HG02885 (cell line): Measurements from ENCODE around the gene SCIN.
"Not testable (repeated sequence)": the region's sequence is repeated elsewhere in the genome, so short reads cannot be mapped to it uniquely, and the experiment has no call there.

ENCODE experiments used
- ATAC-seq: cut with Tn5 transposase; IDR thresholded peaks from one replicate; pipeline ENCODE4 v1.9.1; 2021; ENCODE audit warnings: mild to moderate bottlenecking; ENCODE audit not compliant: unreplicated experiment, poor library complexity

The SCIN gene

GRCh38 chr7:12685550-12685949 lies 115.0 kb downstream of the SCIN start:
- no peak for ATAC-seq

- ATAC-seq, result peak; percentile 79
Measured at GRCh38 chr7:12686234-12686890, 115.8 kb downstream of the SCIN start.

DNA sequence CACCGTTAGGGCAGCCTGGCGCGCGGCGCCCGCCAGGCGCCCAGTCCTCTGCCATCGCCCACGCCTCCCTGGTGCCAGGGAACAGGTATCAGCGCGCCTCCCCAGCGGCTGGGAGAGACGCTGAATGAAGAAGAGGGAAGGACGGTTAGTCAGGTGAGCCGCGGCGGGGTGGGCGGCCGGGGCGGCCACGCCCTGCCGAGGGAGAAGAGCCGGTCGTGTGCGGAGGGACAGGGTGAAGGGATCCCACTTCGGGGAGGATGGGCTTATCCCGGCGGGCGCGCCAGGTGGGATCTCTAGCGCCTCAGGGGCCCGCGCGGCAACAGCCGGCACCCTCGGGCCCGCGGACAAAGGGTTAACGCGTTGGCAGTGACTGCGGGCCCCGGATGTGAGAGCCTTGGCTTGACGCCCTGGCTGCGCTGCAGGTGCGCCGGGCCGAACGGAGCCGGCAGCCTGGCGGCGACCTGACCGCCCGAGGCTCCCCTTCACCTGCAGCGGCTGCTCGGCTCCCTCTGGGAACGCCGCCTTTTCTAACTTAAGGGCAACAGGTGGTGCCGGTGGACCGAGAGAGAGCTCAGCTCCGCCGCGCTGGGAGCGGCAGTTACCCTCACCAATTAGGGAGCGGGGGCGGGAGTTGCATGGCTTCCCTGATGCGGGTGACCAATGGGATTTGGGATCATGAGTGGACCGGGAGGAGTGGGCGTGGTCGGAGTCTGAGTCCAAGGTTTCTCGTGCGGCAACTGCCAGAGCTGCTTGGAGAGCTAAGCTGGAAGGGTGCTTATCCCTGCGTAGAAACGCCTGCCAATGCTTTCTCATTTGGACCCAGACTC lies 116.6 kb downstream of the SCIN start, which contains the start of gene ARL4A:
Gene ARL4A, plus strand, starts transcription at position 743 of the 827 bp plus-strand sequence. CDS start 622 bp downstream, outside the sequence.
- ATAC-seq, result peak; percentile 81

DNA sequence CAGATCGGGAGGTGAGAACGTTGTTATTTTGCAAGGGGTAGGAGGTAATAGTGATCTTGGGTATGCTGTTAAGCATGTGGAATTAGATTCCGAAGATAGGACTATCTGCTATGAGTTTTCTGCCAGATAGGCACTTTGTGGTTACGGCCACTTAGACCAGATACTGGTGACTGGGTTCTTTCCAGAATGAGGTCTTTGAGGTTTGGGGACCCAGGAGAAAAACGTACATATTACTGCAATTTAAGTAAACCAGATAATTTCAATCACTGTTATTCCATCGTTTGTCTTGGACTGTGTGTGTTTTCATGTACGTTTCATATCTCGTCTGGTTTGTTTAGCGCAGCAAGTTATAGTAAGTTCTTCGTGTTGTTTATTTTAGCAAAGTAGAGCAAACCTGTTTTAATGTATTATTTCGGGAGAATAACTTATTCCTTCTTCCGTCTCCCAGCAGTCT lies 117.2 kb downstream of the SCIN start:
- no peak for ATAC-seq

DNA sequence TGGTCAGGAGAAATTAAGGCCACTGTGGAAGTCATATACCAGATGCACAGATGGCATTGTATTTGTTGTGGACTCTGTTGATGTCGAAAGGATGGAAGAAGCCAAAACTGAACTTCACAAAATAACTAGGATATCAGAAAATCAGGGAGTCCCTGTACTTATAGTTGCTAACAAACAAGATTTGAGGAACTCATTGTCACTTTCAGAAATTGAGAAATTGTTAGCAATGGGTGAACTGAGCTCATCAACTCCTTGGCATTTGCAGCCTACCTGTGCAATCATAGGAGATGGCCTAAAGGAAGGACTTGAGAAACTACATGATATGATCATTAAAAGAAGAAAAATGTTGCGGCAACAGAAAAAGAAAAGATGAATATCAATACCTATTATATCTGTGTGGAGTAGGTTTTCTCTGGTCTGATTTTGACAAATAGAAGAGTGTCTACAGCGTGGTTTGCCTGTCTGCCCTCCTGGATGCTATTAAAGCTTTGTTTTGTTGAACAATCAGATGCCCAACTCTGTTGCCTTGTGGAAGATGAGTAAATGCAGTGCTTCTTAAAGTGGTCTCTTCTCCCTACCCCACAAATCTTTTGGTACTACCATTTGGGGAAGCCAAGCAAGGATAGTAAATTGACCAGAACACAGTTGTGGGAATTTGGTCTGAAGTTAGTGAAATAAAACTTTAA lies 118.1 kb downstream of the SCIN start:
- ATAC-seq, result not testable (repeated sequence)

DNA sequence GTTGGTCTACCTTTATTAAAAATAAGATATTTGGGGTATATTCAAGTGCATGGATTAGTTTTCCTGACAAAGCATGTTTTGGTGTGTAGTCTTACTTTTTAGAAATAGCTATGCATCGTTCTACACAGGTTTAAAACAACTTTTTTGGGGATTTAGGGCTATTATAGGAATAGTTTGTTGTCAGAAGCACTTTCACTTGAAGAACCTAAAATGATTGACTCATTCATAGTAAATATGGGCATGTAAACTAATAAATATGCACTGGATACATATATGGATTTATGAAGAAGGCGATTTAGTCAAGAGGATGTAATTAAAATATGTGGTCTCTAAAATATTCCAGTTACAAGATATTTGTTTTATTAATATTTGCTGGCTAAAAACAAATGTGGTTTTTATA lies 118.9 kb downstream of the SCIN start:
- ATAC-seq, result no peak

GRCh38 chr7:12690041-12690878 lies 119.7 kb downstream of the SCIN start:
- no peak for ATAC-seq

- not testable (repeated sequence) for ATAC-seq
Measured at GRCh38 chr7:12691388-12691787, 120.9 kb downstream of the SCIN start.

GRCh38 chr7:12692035-12692434 lies 121.5 kb downstream of the SCIN start:
- no peak for ATAC-seq

DNA sequence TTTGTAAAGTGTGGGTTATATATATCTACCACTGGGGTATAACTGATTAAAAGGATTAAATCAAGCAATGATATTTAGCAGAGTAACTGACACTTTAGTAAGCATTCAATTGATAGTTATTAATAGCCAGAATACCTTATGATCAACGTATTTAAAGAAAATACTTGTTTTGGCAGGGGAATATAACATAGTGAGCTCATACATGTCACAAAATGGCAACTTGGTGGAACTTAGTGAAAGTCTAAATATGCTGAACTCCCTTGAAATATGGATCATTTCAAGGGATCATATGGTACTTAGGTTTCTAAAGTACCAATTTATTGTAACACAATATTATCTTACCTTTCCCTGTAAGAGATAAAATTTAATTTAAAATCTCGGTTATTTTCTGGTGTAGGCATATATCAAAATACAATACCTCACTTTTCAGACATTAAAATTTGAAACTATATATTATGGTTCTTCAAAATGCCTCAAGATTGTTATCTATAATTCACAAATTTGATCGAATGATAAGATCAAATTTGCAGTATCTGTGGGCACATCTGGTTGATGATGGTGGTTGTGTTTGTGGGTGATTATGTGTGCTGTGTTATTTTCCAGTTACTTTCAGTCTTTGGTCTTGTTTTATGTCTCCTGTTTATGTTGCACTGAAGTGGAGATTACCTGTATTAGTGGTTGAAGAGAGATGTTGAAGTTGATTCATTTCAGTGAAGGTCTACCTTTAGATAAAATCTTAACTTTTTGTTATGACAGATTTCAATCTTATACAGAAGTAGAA lies 122.1 kb downstream of the SCIN start:
- no peak for ATAC-seq

- no peak for ATAC-seq
Measured at GRCh38 chr7:12694817-12695216, 124.3 kb downstream of the SCIN start.

- no peak for ATAC-seq
Measured at GRCh38 chr7:12695965-12696364, 125.4 kb downstream of the SCIN start.

DNA sequence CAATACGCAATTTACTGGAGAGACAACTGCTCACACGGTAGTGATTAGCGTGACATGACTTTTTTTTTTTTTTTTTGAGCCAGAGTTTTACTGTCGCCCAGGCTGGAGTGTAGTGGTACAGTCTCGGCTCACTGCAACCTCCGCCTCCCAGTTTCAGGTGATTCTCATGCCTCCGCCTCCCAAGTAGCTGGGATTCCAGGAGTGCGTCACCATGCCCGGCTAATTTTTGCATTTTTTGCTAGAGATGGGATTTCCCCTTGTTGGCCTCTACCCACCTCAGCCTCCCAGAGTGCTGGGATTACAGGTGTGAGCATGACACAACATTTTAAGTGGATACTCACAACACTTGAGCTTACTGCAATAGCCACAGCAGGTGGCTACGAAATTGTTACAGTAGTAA lies 128.8 kb downstream of the SCIN start:
- no peak for ATAC-seq

DNA sequence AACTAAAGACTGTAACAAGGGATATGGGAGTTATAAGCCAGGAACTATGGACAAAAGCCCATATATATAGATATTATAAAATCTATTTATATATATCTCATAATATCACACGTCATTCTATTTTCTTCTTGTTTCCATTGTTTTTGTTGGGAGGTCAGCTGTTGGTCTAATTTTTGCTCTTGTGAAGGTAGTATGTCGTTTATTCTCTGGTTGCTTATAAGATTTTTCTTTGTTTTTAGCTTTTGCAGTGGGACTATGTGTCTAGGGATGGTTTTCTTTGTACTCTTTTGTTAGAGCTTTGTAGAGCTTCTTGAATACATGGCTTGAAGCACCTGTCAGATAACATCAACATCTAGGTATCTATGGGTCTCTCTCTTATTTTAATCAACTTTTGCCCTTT lies 130.9 kb downstream of the SCIN start:
- ATAC-seq, result no peak

DNA sequence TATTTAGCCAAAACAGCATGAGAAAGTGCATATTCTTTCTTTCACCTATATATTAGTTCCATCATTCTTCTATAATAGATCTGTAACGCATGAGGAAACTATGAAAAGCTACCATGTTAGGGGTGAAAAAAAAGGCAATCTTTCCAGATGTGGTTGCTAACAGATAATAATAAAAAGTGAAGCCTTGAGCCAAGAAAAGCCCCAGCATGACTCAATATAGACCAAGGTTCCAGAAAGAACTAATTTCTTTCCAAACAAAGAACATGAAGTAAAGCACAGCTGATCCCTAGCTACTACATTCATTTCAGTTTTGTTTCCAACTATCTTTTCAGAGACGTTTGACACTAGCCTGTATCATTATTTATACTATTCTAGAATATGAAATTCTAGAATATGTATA lies 133.4 kb downstream of the SCIN start:
- ATAC-seq, result no peak

GRCh38 chr7:12705878-12706277 lies 135.4 kb downstream of the SCIN start:
- no peak for ATAC-seq

DNA sequence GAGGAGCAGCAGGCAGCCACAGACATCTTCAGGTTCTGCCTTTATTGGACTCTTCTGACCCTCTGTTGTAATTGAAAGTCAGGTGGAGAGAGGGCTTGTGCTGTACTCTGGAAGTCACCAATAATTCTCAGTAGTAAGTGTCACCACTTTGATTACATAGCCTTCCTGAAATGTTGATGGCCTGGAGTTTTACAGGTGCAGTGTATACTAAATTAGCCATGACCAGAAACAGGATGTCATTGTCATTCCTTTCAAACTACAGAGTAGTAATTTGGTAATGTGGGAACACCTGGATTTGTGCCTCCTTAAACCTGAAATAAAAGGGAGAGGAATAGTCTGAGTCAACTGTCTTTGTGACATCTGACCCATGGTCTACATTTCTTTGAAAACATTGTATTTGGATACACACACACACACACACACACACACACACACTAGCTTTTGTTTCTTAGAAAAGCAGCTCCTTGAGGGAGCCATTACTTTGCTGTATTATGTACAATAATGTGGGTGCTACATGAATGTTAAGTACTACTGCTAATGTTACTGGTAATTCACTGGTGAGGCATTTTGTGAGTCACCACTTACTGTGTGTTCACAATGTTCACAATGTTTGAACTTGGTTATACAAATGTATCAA lies 136.5 kb downstream of the SCIN start:
- no peak for ATAC-seq

DNA sequence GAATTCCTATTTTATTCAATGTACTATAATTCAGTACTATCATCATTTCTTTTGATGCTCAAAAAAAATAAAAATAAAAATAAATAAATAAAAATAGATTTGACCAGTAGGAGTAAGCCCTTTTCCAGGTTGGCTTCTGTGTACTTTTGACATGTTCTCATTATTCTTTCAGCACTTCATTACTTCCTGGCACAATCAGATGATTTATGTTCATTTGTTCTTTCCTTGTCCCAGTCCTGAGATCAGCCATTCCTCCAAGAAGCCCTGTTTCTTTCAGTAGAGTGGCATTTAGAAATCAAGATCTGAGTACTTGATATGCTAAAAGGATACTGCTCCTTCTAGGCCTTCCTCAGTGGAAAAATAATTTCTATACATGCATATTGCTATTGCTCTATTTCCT lies 137.8 kb downstream of the SCIN start:
- no peak for ATAC-seq
